SW480 (cell line): Measurements from ENCODE around the gene RHOT2.
"Not testable (repeated sequence)": the region's sequence is repeated elsewhere in the genome, so short reads cannot be mapped to it uniquely, and the experiment has no call there.

Source experiments
- DNase-seq: peaks from one replicate; pipeline ENCODE4 v3.0.0-alpha.2; 2016; ENCODE audit warnings: low spot score

RHOT2 gene

DNA sequence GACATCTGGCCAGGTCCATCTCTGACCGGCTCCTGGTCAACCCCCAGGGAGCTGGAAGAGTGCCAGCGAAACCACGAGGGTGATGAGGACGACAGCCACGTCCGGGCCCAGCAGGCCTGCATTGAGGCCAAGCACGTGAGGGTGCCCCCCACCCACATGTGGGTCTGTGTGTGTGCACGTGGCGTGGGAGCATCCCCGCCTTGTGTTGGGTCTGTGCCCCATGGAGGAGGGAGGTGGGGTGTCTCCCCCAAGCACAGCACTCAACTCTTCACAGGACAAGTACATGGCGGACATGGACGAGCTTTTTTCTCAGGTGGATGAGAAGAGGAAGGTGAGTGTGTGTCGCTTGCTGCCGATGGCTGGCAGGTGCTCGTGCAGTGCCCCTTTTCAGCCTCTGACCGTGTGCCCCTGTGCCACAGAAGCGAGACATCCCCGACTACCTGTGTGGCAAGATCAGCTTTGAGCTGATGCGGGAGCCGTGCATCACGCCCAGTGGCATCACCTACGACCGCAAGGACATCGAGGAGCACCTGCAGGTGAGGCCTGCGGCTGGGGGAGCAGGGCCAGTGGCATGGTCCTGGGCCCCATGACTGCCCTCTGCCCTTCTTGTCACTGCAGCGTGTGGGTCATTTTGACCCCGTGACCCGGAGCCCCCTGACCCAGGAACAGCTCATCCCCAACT, 14.0 kb downstream of the RHOT2 start:
- DNase-seq = no peak

DNA sequence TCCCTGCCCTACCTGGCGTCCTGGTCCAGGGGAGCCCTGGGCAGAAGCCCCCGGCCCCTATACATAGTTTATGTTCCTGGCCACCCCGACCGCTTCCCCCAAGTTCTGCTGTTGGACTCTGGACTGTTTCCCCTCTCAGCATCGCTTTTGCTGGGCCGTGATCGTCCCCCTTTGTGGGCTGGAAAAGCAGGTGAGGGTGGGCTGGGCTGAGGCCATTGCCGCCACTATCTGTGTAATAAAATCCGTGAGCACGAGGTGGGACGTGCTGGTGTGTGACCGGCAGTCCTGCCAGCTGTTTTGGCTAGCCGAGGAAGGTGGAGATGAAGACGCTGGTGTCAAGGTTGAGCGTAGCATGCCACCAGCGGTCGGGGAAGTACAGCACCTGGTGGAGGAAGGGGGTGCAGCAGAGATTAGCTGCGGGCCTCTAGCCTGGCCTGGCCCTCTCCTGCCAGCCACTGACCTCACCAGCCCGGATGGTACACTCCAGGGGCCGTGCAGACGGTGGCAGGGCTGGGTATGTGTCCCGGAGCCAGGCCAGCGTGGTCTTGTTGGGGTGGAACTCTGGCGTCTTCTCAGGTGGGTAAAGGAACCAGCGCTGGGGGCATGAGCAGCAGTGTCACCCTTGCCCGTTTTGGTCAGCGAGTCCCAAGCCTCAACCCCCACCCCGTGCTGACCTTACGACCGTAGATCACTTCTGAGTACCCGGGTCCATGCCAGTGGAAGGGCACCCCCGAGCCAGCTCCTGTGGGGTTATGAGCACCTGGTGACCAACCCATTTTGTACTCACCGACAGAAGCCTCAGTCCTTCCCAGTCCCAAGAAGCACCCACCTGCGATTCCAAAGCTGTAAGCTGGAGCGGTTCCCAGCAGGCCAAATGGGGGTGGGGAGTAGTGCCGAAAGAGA, 14.8 kb downstream of the RHOT2 start:
- DNase-seq = no peak

DNA sequence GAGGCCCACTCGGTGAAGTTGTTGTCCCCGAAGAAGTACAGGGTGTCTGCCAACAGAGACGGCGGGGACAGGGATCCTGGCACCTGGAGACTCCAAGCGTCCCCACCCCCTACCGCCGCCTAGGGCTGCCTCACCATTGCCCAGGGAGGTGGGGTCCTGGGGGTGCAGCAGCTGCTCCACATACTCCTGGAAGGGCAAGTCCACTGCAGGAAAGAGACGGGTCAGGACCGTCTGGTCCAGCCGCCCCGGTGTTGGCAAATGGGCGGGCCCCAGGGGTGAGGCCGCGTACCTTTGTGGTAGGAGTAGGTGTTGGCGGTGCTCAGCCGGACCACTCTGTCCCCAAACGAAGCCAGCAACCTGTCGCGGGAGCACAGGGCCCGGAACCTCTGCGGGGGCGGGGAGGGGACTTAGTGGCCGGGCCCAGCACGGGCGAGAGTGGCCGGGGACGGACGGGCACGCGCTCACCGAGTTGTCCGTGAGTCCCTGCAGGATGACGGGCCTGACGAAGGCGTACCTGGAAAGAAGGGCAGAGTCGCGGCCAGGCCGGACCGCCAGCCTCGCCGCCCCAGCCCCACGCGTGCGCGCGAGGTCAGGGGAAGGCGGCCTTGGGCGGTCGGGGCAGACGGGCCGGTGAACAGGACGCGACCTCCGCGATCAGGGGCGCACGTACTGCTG, 15.6 kb downstream of the RHOT2 start:
- DNase-seq = no peak

DNA sequence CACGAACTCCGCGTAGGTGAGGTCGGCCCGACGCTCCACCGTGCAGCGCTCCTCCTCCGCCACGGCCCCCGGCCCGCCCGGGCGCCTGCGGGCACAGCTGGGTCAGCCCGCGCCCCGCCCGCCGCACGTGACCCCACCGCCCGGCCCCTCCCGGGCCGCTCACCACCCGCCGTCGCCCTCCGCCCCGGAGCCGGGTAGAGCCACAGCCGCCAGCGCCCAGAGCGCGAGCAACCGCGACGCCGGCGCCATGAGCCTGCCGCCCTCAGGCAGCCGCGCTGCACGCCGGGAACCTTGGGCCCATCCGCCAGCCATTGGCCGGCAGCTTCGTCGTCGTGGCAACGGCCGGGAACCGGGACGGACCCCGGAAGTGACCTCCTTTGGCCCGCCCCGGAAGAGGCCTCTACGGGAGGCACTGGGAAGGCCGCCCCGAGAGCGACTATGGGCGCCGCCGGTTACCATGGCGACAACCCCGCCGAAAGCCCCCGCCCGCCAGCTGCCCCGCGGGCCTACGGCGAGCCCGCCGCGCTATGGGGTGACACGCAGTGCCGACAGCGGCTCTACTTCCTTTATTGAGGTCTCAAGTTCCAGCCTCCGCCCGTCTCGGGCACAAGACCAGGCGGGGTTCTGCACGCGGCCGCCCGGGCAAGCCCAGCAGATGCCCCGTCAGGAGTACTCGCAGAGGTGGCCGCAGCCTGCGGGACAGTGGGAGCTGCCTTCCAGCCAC, 16.3 kb downstream of the RHOT2 start, which contains the start of gene JMJD8:
Gene JMJD8, minus strand, starts transcription at position 264 of the 724 bp plus-strand sequence. Its CDS starts 15 bp downstream, at position 249.
- DNase-seq = peak; percentile 95

DNA sequence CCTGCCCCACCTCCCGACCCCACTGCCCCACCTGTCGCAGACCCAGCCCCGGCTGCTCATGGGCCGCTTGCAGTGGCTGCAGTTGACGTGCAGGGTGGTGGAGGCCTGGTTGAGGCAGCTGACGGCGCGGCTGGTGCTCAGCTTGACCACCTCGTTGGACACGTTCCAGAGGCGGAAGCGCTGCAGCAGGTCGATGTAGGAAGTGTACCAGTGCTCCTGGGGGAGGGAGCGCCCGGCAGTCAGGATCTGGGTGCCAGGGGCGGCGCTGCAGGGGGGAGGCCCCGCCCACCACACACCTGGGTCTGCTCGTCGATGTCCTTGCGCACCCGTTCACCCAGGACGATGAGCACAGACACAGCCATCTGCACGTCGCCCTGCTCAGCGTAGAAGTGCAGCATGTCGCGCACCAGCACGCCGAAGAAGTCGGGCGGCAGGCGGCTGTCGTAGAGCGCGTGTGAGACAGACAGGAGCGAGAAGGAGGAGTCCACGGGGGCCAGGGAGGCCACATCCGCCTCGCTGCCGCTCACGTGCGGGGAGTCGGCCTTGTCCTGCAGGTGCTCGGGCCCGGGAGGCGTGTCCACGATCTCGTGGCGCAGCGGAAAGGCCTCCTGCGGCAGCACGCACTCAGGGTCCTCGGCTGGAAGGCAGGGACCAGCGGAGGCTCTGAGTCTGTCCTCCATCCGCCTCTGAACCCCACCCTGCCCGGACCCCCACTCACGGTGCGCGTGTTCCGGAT, 17.2 kb downstream of the RHOT2 start:
- DNase-seq = peak; percentile 88

DNA sequence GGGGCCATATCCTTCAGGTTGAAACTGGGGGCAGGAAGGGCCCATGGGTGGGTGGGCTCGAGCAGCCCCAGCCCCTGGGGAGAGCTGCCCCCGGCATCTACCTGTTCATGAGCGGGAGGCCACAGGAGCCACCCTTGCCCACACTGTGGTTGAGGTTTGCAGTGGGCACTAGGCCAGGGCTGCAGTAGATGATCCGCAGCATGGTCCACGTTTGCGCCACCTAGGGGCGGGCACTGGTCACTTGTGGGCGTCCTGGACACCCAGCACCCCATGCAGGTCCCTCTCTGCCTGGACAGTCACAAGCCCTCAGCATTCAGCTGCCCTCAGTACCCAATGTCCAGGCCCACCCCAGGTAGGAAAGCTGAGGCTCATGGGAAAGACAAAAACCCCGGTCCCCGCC, 18.0 kb downstream of the RHOT2 start:
- peak; percentile 63 for DNase-seq

DNA sequence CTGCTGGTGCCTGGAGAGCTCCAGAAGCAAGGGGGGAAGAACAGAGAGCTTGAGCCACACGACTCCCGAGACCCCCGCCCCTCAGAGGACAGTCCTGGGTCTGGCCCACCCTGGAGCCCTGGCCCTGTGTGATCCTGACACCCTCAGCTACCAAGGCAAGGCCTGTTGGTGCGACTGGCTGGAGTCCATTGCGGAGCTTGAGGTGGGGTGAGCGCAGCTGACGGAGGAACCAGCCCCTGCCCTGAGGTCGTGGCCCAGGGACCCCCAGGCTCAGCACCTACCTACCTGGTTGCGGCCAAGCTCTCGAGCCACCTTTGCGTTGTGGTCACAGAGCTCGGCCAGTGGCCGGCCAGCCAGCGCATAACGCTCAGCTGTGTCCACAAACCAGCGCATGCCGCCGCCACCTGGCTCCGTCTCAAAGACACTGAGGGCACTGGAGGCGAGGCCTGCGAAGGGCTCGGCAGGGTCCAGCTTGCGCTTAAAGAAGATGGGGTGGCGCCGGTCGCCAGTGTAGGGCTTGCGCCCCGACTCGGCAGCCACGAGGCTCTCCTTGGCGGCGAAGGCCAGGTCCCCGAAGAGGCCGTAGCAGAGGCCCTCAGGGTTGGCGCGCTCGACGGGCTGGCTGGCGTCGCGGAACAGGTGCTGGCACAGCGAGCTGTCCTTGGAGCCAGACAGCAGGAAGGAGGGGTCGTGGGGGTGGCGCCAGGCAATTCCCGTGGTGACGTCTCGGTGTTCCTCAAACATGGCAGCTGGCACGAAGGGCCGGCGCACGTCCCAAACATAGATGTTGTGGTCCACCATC, 18.7 kb downstream of the RHOT2 start:
- no peak for DNase-seq

DNA sequence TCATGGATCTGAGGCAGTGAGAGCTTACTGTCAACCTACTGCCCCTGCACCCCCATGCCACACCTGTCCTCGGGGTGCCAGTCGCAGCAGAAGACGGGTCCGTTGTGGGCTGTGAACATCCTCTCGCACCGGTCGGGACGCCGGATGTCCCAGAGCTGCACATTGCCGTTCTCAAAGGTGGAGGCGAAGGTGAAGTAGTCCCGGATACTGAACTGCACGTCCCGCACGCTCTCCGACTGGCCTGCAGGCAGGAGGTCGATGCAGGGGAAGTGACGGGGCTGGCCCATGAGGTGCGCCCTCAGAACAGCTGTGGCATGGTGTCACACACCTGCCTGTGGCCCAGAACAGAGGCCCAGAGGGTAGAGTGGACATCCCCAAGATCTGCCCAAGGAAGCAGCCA, 19.6 kb downstream of the RHOT2 start:
- no peak for DNase-seq

DNA sequence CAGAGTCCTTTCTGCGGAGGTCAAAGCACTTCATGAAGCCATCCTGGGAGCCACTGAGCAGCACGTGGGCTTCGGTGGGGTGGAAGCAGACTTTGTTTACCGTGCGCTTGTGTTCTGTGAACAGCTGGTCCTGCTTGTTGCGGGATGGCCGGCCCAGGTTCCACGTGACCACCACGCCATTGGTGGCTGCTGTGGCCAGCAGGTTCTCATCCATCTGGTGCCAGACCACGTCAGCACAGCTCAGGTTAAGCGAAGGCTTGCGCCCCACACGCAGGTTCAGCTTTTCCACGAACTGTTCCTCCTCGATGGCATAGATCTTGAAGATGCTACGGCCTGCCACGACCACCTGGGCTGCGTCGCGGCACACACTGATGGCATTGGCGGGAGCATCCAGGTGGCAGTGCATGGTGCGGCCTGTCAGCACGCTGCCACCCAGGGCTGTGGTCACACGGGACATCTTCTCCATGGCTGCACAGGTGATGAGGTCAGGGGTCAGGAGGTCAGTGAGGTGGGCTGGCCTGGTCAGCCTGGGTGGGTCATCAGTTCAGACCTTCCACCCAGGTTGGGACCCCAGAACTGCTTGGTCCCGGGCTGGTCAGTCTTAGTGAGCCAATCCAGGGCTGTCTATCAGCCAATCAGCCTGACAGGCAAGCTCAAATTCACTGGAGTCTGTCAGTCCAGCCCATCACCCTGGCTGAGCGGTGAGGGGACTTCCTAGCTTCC, 21.4 kb downstream of the RHOT2 start:
- DNase-seq = no peak

DNA sequence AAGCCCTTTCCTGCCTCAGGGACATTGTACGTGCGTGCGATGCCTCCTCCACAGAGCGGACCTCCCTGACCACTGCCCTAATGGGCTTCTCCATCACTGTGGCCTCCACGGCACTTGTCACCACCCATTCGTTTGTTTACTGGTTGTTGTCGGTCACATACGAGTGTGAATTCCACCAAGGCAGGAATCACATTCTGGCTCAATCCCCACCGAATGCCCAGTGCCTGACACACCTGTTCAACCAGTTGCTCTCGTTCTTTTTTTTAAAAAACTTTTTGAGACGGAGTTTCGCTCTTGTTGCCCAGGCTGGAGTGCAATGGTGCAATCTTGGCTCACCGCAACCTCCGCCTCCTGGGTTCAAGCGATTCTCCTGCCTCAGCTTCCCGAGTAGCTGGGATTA, 23.3 kb downstream of the RHOT2 start:
- DNase-seq = not testable (repeated sequence)

DNA sequence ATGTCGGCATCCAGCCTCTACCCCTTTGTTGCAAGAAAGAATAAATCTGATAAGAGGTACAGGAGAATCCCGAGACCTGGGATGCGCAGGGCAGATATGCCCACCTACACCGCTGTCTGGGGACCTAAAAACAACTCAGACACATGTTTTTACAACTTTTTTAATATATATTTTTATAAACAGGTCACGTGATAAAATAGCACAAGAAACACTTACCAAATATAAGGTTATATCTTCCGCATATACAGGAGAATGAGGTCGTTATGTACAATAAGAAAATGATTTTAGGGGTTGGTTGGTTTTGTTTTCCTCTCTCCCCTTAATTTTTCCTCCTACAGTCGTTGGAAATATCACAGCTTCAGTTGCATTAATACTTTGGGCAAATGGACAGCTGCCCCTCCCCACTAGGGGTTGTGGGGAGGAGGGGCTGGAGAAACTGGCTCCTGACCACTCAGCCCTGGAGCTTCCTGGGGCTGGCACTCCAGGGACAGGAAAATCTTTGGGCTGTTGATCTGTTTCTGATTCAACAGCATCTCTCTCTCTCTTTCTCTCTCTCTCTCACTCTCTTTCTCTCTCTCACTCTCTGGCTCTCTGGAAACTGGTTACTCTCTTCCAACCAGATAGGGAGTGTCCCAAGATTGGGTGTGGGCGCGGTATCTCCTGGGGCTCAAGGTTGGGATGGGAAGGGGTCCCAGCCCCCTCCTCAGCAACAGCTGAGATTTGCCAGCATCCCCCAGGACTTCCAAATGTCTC, 24.6 kb downstream of the RHOT2 start:
- no peak for DNase-seq

DNA sequence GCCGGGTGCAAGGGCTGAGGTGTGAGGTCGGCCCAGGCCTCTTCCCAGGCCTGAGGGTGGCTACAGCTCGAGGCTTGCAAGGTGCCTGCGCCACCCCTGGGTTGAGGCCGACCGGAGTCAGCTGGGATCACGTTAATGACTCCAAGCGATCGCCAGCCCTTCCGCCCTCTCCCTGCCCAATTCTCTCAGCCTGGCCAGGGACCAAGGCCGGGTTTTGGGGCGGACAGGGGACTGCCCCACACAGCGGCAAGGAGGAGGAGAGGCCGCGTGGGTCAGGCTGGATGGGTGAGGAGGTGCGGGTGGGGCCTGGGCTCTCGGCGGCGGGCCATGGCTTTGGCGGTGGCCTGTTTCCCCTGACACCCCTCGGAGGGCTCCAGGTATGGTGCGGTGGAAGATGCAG, 25.4 kb downstream of the RHOT2 start:
- DNase-seq = no peak

DNA sequence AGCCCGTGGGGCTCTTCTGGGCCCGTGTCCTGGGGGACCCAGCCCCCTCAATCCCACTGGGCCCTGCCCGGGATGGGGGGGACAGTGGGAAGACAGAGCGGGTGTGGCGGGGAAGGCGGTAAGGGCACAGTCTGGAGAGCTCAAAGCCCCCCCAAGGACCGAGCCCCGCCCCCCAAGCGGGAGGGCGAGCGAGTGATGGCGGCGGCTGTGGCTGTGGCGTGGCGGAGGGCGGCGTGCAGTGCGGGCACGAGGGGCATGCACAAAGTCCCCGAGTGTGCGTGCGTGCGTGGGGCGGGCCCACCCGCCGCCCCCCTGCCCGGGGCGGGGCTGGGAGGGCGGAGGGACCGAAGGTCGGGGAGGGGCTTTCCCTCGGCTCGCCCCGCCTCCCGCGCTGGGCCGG, 25.8 kb downstream of the RHOT2 start:
- no peak for DNase-seq

DNA sequence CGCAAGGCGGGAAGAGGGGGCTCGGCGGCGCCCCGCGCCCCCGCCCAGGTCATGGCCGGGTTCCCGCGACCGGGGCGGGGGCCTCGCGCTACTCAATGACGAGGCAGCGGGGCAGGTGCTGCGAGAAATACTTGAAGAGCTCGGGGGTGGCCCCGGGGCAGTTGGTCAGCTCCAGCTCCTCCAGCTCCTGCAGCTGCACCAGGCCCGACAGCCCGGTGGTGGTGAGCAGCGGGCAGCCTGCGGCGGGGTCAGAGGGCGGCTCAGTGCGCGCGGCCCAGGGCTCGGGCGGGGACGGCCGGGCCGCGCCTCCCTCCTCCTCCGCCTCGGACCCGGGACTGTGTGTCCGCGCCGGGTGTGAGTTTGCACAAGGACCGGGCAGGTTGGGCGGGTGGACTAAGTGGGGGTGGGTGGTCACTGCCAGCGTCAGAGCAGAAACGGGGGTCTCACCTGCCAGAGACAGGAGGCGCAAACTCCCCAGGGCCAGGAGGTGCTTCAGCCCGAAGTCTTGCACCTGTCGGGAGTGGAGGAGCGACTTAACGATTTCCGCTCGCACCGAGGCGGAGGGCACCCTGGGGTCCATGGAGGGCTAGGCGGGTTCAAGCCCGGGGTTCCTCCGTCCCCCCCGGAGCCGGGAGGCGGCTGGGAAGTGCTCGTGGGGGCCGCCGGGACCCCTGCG, 26.4 kb downstream of the RHOT2 start:
- DNase-seq = no peak

DNA sequence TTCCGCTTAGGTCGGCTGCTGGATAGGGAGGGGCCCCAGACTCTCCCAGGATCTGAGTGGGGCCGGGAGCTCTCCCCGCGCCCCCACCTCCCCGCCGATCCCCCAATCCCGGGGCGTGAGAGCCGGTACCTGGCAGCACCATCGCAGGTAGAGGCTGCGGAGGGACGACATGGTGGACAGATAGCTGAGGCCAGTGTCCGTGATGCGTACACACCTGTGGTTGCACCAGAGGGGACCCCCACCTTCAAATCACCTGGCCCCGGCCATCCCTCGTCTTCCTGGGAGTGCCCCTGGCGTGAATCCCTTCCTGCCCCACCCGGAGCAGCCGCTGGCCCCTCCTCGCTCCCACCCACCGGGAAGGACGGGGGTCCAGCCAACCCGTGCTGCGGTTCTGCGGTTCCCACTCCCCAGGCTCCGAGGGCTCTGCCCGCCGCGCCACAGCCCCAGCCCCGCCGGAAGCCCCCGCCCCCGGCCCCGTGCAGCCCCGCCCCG, 27.0 kb downstream of the RHOT2 start:
- no peak for DNase-seq

DNA sequence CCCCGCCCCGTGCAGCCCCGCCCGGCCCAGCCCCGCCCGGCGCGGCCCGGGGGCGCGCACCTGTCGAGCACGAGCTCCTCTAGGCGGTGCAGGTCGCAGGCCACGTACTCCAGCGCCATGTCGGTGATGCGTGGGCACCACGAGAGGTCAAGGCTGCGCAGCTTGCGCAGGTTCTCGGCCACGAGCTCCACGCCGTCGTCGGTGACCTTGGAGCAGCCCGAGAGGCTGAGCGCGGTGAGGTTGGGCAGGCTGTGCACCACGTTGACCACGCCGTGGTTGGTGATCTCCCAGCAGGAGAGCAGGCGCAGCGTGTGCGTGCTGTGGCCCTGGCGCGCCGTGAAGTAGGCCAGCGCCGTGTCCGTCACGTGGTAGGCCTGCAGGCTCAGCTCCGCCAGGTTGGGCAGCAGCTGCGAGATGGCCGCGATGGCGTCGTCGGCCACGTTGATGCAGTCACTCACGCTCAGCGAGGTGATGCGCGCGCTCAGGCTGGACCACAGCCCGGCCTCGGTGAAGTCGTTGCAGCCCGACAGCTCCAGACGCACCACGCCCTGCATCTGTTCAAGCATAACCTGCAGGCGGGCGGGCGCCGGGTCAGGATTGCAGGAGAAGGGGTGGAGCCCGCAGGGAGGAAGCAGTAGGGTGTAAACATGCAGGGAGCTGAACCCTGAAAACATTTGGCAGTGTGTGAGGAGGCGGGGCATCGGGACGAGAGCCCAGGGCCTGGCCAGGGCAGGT, 27.6 kb downstream of the RHOT2 start:
- DNase-seq = peak; percentile 90

DNA sequence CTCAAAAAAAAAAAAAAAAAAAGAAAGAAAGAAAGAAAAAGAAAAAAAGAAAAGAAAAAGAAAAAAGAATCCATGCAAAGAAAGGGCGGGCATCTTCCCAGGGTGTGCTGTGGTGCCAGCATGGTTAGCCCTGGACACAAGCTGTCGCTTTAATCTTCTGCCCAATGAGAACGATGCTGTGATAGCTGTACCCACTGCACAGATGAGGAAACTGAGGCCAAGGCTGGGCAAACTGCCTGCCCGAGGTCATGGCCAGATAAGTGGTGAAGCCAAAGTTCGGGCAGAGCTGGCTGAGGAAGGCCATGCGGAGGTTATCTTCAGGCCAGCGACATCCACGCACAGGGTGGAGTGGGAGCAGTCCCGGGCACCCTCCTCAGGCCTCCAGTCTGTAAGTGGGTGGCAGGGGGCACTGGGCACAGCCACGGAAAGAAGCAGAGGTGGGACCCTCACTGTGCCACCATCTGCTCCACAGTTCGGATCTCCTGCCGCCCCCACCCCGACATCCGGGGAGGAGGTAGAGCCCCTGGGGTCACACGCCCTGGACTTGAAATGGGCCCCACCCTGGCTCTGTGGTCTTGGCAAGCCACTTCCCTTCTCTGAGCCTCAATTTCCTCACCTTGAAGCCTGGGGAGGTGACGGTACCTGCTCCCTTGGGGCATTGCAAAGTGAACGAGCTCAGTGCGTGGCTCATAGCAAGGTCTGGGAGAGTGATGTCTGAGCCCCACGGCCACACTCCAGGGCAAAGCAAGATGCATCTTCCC, 31.2 kb downstream of the RHOT2 start:
- no peak for DNase-seq
